SU-DHL-6 (cell line): ENCODE measurements around the gene ALK.

ENCODE experiments used
- EZH2phosphoT487 ChIP-seq: fragments of 200-600 bp; sonication (generic), shearing (Covaris generic); conservative IDR thresholded peaks from 2 replicates; pipeline ENCODE4 v1.6.1; 2018; ENCODE audit warnings: mild to moderate bottlenecking, antibody characterized with exemption, low read length, moderate library complexity, mixed read lengths
- TF ChIP-seq, protein P1 (sequence below): fragments of 200-600 bp; sonication (generic); IDR thresholded peaks from one replicate; pipeline ENCODE4 v1.5.1; 2017; ENCODE audit warnings: antibody characterized with exemption, mild to moderate bottlenecking, low read length, moderate library complexity; ENCODE audit not compliant: insufficient read depth, poor library complexity, severe bottlenecking

GRCh38 chr2:29263886-29264285, 657.5 kb downstream of the ALK start:
- TF ChIP-seq, protein P1, sequence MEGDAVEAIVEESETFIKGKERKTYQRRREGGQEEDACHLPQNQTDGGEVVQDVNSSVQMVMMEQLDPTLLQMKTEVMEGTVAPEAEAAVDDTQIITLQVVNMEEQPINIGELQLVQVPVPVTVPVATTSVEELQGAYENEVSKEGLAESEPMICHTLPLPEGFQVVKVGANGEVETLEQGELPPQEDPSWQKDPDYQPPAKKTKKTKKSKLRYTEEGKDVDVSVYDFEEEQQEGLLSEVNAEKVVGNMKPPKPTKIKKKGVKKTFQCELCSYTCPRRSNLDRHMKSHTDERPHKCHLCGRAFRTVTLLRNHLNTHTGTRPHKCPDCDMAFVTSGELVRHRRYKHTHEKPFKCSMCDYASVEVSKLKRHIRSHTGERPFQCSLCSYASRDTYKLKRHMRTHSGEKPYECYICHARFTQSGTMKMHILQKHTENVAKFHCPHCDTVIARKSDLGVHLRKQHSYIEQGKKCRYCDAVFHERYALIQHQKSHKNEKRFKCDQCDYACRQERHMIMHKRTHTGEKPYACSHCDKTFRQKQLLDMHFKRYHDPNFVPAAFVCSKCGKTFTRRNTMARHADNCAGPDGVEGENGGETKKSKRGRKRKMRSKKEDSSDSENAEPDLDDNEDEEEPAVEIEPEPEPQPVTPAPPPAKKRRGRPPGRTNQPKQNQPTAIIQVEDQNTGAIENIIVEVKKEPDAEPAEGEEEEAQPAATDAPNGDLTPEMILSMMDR: no peak
- TF ChIP-seq EZH2phosphoT487: no peak
